B cell (primary cell): Measurements from ENCODE around the gene GPR137. TPM values are rescaled to one million over a fixed set of nuclear protein-coding genes. Genes with fewer than 3 reads are reported as not detected.

Source experiments
- ATAC-seq: fragments of 200-7000 bp; cut with Tn5 transposase; one replicate; pipeline ENCODE4 v1.10.0; 2021; ENCODE audit warnings: low read depth, mild to moderate bottlenecking, moderate number of reproducible peaks, moderate library complexity
- CTCF ChIA-PET: fragments of 350-600 bp; sonication (Branson Sonifier 250); formaldehyde crosslinking; loops from one replicate; lab custom pipeline; 2021; ENCODE audit warnings: antibody characterized with exemption, inconsistent platforms; lab: Charles Lee
- POLR2A ChIA-PET: fragments of 350-600 bp; sonication (Branson Sonifier 250); formaldehyde crosslinking; loops from one replicate; lab custom pipeline; 2021; ENCODE audit warnings: antibody characterized with exemption; lab: Charles Lee
- DNase-seq: peaks from one replicate; pipeline ENCODE4 v3.0.0; 2013
- H2AFZ ChIP-seq: 2 replicates; pipeline ENCODE4 v1.6.1; 2012; ENCODE audit warnings: mild to moderate bottlenecking, low read depth, low read length; ENCODE audit not compliant: insufficient read depth, poor library complexity, severe bottlenecking
- H3K27ac ChIP-seq, 2 donors: 1 replicate in 1 of 2; 2 replicates in 1 of 2; pipeline ENCODE4 v1.5.1; 2012 to 2013; ENCODE audit warnings: low read length in 2 of 2, mild to moderate bottlenecking in 2 of 2, moderate library complexity in 1 of 2
- H3K27me3 ChIP-seq, 4 experiments: fragments of 200-600 bp in 1 of 4; sonication (generic) in 1 of 4; replicated peaks in 1 of 4; 1 replicate in 2 of 4; 2 replicates in 2 of 4; pipeline versions ENCODE4 v1.6.1 to v1.7.0; 2013 to 2016; ENCODE audit warnings: low read length in 3 of 4, mild to moderate bottlenecking in 2 of 4, mixed read lengths in 1 of 4, moderate library complexity in 1 of 4; ENCODE audit not compliant: insufficient read depth in 4 of 4, control insufficient read depth in 3 of 4; ENCODE audit errors: control extremely low read depth in 1 of 4
- H3K36me3 ChIP-seq, 2 experiments: replicated peaks in 1 of 2; 1 replicate in 1 of 2; 2 replicates in 1 of 2; pipeline versions ENCODE4 v1.6.1 to v1.7.1; 2013; ENCODE audit warnings: low read length in 1 of 2; ENCODE audit not compliant: insufficient read depth in 2 of 2, control insufficient read depth in 1 of 2; ENCODE audit errors: control extremely low read depth in 1 of 2, extremely low read depth in 1 of 2
- H3K4me1 ChIP-seq, 2 donors: fragments of 200-600 bp in 1 of 2; sonication (generic) in 1 of 2; 1 replicate in 1 of 2; 2 replicates in 1 of 2; pipeline versions ENCODE4 v1.5.1 to v1.6.1; 2013 to 2017; ENCODE audit warnings: low read length in 2 of 2; ENCODE audit not compliant: control insufficient read depth in 2 of 2, insufficient read depth in 2 of 2
- H3K4me2 ChIP-seq: replicated peaks from 2 replicates; pipeline ENCODE3; 2012; ENCODE audit warnings: mild to moderate bottlenecking, low read depth, low read length; ENCODE audit not compliant: poor library complexity, severe bottlenecking
- H3K4me3 ChIP-seq, 5 experiments: fragments of 200-600 bp in 1 of 5; sonication (generic) in 1 of 5; 1 replicate in 3 of 5; 2 replicates in 2 of 5; pipeline versions ENCODE4 v1.5.1 to v1.7.0; 2011 to 2016; ENCODE audit warnings: low read length in 4 of 5, mild to moderate bottlenecking in 4 of 5, low read depth in 2 of 5, control low read depth in 1 of 5, moderate library complexity in 1 of 5; ENCODE audit not compliant: insufficient read depth in 1 of 5; ENCODE audit errors: control extremely low read depth in 1 of 5, extremely low read depth in 1 of 5
- H3K79me2 ChIP-seq: fragments of 200-600 bp; sonication (generic); one replicate; pipeline ENCODE4 v1.6.0; 2016; ENCODE audit warnings: low read length; ENCODE audit not compliant: control insufficient read depth, insufficient read depth
- H3K9ac ChIP-seq: fragments of 200-600 bp; sonication (generic); 2 replicates; pipeline ENCODE4 v1.6.1; 2017; ENCODE audit warnings: mild to moderate bottlenecking, low read length, moderate library complexity
- H3K9me3 ChIP-seq, 3 donors: one replicate each; pipeline versions ENCODE4 v1.6.1 to v1.7.1; 2013; ENCODE audit warnings: low read length in 2 of 3; ENCODE audit not compliant: control insufficient read depth in 2 of 3, insufficient read depth in 1 of 3; ENCODE audit errors: control extremely low read depth in 1 of 3
- H4K20me1 ChIP-seq: 2 replicates; pipeline ENCODE4 v1.6.0; 2012; ENCODE audit warnings: mild to moderate bottlenecking, low read length; ENCODE audit not compliant: insufficient read depth, control insufficient read depth, poor library complexity, severe bottlenecking
- H3K27ac Mint-ChIP-seq: one replicate; pipeline ENCODE4 v1.8.0; 2021; ENCODE audit warnings: mixed read lengths
- H3K27me3 Mint-ChIP-seq: one replicate; pipeline ENCODE4 v1.8.0; 2021; ENCODE audit warnings: mixed read lengths
- H3K4me1 Mint-ChIP-seq: one replicate; pipeline ENCODE4 v1.8.0; 2021; ENCODE audit warnings: mixed read lengths
- H3K4me3 Mint-ChIP-seq: one replicate; pipeline ENCODE4 v1.8.0; 2021; ENCODE audit warnings: mixed read lengths
- H3K9me3 Mint-ChIP-seq: one replicate; pipeline ENCODE4 v1.8.0; 2022; ENCODE audit warnings: mixed read lengths; ENCODE audit not compliant: insufficient read depth
- CTCF ChIP-seq: fragments of 200-600 bp; IDR thresholded peaks from one replicate; pipeline ENCODE4 v1.8.0; 2022; ENCODE audit warnings: antibody characterized with exemption, mild to moderate bottlenecking
- EZH2 ChIP-seq: IDR thresholded peaks from 2 replicates; pipeline ENCODE4 v1.6.1; 2012; ENCODE audit warnings: borderline replicate concordance, low read depth, mild to moderate bottlenecking, moderate library complexity, low read length; ENCODE audit not compliant: insufficient read depth, poor library complexity, severe bottlenecking
- WGBS: methylation state at CpG from one replicate; pipeline ENCODE4 v1.1.5; 2013; ENCODE audit warnings: missing lambda C conversion rate; ENCODE audit not compliant: insufficient coverage; 5-methylcytosine and 5-hydroxymethylcytosine counted together
- intact Hi-C: fragments of 100-400 bp; cut with micrococcal nuclease; formaldehyde crosslinking; loops from one replicate; pipeline ENCODE4 v1.10.0; 2022
- polyA plus RNA-seq: library from polyadenylated mRNA; depleted of rRNA; stranded (reverse); fragments of >200 nt; gene quantifications from 2 replicates; pipeline ENCODE4 v1.2.3, GENCODE V29; 2012
- total RNA-seq, 2 donors: library from RNA; stranded (reverse); fragments of 120-200 nt in 1 of 2; gene quantifications; 1 replicate in 1 of 2; 2 replicates in 1 of 2; pipeline versions ENCODE4 v1.2.3 to v1.2.4, GENCODE V29; 2013 to 2022

GPR137 gene
- total and polyA plus RNA-seq, 2 donors (not counting 1 experiment from before 2014, with no cell fraction given), result 49.9 to 66.1 TPM

DNA sequence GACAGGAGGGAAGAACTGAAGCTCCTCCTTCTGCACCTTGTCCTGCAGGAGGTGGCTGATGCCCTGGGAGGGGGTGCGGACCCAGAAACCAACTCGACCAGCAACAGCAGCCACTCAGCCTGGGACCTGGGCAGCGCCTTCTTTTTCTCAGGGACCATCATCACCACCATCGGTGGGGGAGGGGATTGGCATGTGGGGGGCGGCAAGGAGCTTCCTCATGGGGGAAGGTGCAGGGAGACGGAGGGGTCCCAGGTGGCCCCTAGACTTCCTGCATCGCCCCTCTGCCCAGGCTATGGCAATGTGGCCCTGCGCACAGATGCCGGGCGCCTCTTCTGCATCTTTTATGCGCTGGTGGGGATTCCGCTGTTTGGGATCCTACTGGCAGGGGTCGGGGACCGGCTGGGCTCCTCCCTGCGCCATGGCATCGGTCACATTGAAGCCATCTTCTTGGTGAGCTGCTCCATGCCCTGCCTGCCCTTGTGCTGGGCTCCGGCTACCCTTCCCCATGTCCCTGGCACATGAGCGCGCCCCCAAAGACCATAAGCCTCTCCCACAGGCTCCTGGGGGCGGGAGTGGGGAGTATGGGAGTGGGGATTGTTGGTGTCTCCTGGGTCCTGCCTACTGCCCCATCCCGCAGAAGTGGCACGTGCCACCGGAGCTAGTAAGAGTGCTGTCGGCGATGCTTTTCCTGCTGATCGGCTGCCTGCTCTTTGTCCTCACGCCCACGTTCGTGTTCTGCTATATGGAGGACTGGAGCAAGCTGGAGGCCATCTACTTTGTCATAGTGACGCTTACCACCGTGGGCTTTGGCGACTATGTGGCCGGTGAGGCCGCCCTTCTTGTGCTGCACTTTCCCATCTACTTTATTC, 11.4 kb downstream of the GPR137 start:
- Histone ChIP-seq H2AFZ (no peak overlapping the region), H3K4me1 (peaks cover 33 to 49% of the 10 kb centered on the region in 2 donors), H3K36me3 (no peaks in the 10 kb centered on the region), H3K9me3 (peaks cover 0 to 35% (median 0%) of the 10 kb centered on the region in 3 donors), H3K27ac (no peak overlapping the region), H3K4me2 (no peak overlapping the region), H4K20me1 (peaks cover 25% of the 10 kb centered on the region), H3K9ac (no peak overlapping the region), H3K27me3 (peaks cover 0 to 98% (median 68%) of the 10 kb centered on the region in 4 experiments), H3K4me3 (no peak overlapping the region), H3K79me2 (no peaks in the 10 kb centered on the region)
- Mint-ChIP-seq H3K27ac (no peak overlapping the region), H3K9me3 (no peaks in the 10 kb centered on the region), H3K4me3 (no peak overlapping the region), H3K4me1 (peaks cover 27% of the 10 kb centered on the region), H3K27me3 (peaks cover 61% of the 10 kb centered on the region)
- ChIA-PET POLR2A (interaction anchor here (0.6 kb wide), 1 partner anchor 434 kb away, joined by 6 read pairs; no protein-coding TSS in a partner anchor), CTCF (interaction anchor here (1.7 kb wide), 1 partner anchor 92 kb away, joined by 5 read pairs; no protein-coding TSS in a partner anchor)
- no peak for TF ChIP-seq CTCF
- no peak for TF ChIP-seq EZH2
- DNase-seq, result no peak
- intact Hi-C loops, result no loop called here
- ATAC-seq, result no peak
- WGBS, result 11% methylated on average over 28 of the region's 34 CpGs
